Fibroblast of mammary gland (primary cell): ENCODE measurements around the gene ADCY7.
A peak's percentile ranks its signal among the peaks of the same experiment; 100 is the strongest.

Experiments used
- DNase-seq: peaks from one replicate; pipeline ENCODE4 v3.0.0-alpha.2; 2010; ENCODE audit warnings: low read depth
- H3K4me3 ChIP-seq: 2 replicates; pipeline ENCODE4 v1.5.1; 2011; ENCODE audit warnings: low read depth, mild to moderate bottlenecking, low read length, moderate library complexity; ENCODE audit not compliant: control insufficient read depth
- TF ChIP-seq, protein P1 (sequence below): conservative IDR thresholded peaks from 2 replicates; pipeline ENCODE4 v1.5.1; 2011; ENCODE audit warnings: low read depth, low read length, inconsistent platforms; ENCODE audit not compliant: control insufficient read depth, insufficient read depth

Gene ADCY7

DNA sequence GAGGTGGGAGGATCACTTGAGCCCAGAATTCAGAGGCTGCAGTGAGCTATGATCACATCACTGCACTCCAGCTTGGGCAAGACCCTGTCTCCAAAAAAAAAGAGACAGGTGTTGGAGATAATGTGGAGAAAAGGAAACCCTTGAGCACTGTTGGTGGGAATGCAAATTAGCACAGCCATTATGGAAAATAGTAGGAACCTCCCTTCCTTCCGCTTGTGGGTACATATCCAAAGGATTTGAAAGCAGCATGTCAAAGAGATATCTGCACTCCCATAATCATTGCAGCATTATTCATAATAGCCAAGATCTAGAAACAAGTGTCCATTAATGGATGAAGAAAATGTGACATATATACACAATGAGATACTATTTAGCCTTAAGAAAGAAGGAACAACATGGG lies 9.7 kb upstream of the ADCY7 start:
- DNase-seq: no peak
- TF ChIP-seq, protein P1, sequence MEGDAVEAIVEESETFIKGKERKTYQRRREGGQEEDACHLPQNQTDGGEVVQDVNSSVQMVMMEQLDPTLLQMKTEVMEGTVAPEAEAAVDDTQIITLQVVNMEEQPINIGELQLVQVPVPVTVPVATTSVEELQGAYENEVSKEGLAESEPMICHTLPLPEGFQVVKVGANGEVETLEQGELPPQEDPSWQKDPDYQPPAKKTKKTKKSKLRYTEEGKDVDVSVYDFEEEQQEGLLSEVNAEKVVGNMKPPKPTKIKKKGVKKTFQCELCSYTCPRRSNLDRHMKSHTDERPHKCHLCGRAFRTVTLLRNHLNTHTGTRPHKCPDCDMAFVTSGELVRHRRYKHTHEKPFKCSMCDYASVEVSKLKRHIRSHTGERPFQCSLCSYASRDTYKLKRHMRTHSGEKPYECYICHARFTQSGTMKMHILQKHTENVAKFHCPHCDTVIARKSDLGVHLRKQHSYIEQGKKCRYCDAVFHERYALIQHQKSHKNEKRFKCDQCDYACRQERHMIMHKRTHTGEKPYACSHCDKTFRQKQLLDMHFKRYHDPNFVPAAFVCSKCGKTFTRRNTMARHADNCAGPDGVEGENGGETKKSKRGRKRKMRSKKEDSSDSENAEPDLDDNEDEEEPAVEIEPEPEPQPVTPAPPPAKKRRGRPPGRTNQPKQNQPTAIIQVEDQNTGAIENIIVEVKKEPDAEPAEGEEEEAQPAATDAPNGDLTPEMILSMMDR: no peak
- H3K4me3 ChIP-seq: no peak overlapping the region

DNA sequence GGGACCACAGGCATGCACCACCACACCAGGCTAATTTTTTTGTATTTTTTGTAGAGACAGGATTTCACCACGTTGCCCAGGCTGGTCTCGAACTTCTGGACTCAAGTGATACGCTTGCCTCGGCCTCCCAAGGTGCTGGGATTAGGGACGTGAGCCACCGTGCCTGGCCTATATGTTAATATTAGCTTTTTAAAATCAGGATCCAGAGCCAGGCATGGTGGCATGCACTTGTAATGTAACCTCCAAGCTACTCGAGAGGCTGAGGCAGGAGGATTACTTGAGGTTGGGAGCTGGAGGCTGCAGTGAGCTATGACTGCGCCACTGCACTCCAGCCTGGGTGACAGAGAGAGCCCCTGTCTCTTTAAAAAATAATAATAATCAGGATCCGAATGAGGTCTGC lies 8.5 kb upstream of the ADCY7 start:
- TF ChIP-seq, protein P1: no peak
- DNase-seq: no peak
- H3K4me3 ChIP-seq: no peak overlapping the region

DNA sequence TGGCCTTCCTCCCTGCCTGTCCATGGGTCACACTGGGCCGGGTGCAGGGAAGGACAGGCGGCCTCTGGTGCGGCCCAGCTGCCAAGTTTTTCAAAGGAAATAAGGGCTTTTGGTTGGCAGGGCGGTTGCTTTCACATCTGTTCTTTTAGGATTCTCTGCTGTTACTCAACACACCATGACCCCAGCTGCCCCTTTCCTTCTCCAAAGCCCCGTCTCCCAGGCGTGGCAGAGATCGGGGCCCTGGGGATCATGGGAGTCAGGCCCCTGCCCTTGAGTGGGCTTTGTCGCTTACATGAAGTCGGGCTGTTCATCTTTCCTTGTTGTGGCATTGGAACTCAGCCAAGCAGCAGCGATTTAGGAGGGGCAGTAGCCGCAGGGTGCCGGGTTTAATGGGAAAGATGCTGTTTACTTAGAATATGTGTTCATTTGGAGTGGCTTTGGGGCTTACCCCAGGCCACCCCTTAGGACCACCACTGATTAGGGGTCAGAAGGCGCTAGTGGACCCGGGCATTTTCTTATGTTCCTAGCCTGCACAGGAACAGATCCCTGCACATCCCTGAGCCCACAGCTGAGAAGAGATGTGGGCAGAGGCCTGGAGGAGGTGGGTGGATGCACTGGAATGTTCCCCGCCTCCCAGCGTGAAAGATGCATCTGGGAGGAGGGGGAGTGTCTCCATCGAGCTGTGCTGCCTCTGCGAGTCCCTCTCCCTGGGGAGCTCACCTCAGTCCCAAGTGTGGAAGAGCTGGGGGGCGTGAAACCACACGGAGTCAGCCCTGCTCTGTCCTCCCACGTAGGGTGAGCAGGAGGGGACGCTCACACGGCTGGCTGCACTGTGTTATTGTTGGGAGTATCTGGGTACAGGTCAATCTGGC lies 6.8 kb upstream of the ADCY7 start:
- DNase-seq: peak; percentile 82
- TF ChIP-seq, protein P1: no peak
- no peak overlapping the region for H3K4me3 ChIP-seq

DNA sequence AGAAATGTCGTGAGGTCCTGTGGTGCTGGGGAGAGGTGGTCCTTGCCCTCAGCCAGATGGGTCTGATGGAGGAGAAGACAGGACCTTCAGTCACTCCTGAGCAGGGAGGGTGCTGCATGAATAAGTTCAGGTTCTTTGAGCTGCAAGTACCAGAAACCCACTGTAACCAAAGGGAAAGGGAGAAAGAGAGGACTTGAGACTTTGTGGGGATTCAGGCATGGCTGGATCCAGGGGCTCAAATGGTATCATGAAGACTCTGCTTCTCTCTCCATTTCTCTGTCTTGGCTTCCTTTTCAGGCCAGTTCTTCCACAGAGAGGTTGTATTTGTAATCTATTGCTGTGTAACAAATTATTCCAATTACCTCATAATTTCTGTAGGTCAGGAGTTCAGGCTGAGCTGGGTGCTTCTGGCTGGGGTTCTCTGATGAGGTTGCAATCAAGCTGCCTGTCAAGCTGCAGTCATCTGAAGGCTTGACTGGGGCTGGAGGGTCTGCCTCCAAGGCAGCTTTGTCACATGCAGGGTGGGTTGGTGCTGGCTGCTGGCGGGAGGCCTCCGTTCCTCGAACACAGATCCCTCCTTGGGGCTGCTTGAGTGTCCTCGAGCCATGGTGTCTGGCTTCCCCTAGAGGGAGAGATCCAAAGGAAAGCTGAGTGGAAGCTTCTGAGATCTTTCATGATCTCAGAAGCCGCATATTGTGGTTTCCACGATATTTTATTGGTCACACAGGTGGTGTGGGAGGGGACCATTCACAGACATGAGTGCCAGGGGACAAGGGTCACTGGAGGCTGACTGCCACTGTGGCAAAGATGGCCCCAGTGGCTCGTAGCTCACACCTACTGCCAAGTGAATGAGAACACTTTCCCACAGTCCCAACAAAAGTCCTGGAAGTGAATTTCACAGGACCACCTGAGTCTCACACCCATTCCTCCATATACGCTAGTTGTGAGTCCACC lies 5.9 kb upstream of the ADCY7 start:
- H3K4me3 ChIP-seq: no peak overlapping the region
- no peak for DNase-seq
- TF ChIP-seq, protein P1: no peak

DNA sequence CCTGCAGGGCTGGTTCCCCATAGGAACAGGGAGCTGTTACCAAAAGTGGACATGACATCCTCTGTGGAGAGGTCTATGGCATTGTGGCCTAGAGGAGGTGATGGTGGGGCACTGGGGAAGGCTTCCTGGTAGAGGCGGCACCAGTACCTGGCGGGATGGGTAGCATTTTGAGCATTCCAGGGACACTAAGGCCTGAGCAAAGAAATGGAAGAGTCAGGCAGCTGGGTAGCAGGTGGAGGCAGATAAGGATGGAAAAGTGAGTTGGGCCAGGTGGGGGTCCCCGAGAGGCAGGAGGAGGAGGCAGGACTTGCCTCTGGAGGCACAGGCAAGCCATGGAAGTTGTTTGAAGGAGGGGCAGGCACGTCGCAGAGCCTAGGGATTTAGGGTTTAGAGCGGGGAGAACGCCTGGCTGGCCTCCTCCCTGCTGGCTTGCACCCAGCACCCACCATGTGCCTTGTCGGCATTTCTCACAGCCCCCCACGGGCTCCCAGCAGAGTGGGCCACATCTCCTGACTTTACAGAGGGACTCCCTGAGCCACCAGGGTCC lies 5.1 kb upstream of the ADCY7 start:
- no peak overlapping the region for H3K4me3 ChIP-seq
- TF ChIP-seq, protein P1: no peak
- DNase-seq: no peak

DNA sequence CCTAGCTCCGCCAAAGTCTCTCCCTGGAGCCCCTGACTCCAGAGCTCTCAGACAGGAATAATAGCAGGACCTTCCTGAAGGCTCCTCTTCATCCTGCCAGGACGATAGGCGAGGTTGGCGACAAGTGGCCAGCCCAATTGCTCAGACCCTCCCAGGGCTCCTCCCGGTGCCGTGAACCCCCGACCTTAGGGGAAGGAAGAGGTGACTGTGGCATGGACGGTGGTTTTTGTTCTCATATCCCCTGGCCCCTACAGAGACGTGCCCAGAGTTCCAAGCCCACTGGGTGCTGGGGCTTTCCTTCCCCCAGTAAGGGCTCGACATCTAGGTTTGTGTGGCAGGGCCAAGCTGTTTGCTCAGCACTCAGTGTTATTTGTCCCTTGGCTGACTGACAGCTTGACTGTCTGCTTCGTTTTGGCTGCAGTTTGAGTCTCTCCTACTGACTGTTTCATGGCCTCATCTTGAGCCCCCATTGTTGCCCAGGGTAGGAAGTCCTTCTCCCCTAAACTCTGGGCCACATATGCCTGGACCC lies 4.6 kb upstream of the ADCY7 start:
- H3K4me3 ChIP-seq: no peak overlapping the region
- DNase-seq: no peak
- TF ChIP-seq, protein P1: no peak
